Sigmoid colon (tissue), 3 donors: Measurements from ENCODE around the gene ADAM10.

Experiments used
- POLR2A ChIP-seq, 2 donors: fragments of 450-650 bp; IDR thresholded peaks; one replicate each; pipeline ENCODE4 v1.6.1; 2016; ENCODE audit warnings: antibody characterized with exemption in 2 of 2, mild to moderate bottlenecking in 2 of 2, moderate library complexity in 2 of 2
- TF ChIP-seq, protein P1 (sequence below), 4 experiments: fragments of 450-650 bp in 3 of 4; fragments of 200-600 bp in 1 of 4; IDR thresholded peaks; one replicate each; pipeline ENCODE4 v1.5.1; 2016 to 2019; ENCODE audit warnings: antibody characterized with exemption in 4 of 4, mild to moderate bottlenecking in 3 of 4, moderate library complexity in 2 of 4

DNA sequence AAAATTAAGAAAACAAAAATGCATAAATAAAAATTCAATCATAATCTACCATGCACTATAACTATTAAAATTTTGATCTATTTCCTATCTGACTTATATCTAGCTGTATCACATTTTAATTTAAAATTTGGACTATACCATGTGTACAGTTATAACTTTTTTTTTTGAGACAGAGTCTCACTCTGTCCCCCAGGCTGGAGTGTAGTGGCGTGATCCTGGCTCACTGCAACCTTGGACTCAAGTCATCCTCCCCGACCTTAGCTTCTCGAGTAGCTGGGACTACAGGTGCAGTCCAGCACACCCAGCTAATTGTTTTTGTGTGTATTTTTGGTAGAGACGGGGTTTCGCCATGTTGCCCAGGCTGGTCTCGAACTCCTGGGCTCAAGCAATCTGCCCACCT, 119.9 kb downstream of the ADAM10 start:
- TF ChIP-seq, protein P1, sequence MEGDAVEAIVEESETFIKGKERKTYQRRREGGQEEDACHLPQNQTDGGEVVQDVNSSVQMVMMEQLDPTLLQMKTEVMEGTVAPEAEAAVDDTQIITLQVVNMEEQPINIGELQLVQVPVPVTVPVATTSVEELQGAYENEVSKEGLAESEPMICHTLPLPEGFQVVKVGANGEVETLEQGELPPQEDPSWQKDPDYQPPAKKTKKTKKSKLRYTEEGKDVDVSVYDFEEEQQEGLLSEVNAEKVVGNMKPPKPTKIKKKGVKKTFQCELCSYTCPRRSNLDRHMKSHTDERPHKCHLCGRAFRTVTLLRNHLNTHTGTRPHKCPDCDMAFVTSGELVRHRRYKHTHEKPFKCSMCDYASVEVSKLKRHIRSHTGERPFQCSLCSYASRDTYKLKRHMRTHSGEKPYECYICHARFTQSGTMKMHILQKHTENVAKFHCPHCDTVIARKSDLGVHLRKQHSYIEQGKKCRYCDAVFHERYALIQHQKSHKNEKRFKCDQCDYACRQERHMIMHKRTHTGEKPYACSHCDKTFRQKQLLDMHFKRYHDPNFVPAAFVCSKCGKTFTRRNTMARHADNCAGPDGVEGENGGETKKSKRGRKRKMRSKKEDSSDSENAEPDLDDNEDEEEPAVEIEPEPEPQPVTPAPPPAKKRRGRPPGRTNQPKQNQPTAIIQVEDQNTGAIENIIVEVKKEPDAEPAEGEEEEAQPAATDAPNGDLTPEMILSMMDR (IDR thresholded peaks at IDR 0.05): no peak
- no peak for TF ChIP-seq POLR2A (IDR thresholded peaks at IDR 0.05)
